MM.1S (cell line): ENCODE measurements around the gene PROC.

Source experiments
- DNase-seq: peaks from one replicate; pipeline ENCODE4 v3.0.0-alpha.2; 2015
- H2AFZ ChIP-seq: fragments of 300-600 bp; sonication (generic); 2 replicates; pipeline ENCODE4 v1.6.0; 2016; ENCODE audit warnings: antibody characterized with exemption, low read length
- H3F3A ChIP-seq: fragments of 300-600 bp; sonication (generic); 2 replicates; pipeline ENCODE4 v1.6.1; 2016; ENCODE audit warnings: mild to moderate bottlenecking, antibody characterized with exemption, low read length, moderate library complexity, mixed read lengths; ENCODE audit not compliant: insufficient read depth
- H3K27ac ChIP-seq: fragments of 300-600 bp; sonication (generic); 2 replicates; pipeline ENCODE4 v1.5.1; 2016; ENCODE audit warnings: mild to moderate bottlenecking, low read length
- H3K27me3 ChIP-seq: fragments of 300-600 bp; sonication (generic); replicated peaks from 2 replicates; pipeline ENCODE4 v1.6.0; 2016; ENCODE audit warnings: low read length; ENCODE audit not compliant: insufficient read depth
- H3K36me3 ChIP-seq: fragments of 300-600 bp; sonication (generic); replicated peaks from 2 replicates; pipeline ENCODE4 v1.6.1; 2016; ENCODE audit warnings: mild to moderate bottlenecking, low read length, mixed read lengths; ENCODE audit not compliant: insufficient read depth
- H3K4me1 ChIP-seq: fragments of 300-600 bp; sonication (generic); 2 replicates; pipeline ENCODE4 v1.6.1; 2016; ENCODE audit warnings: low read length, mixed read lengths
- H3K4me2 ChIP-seq: fragments of 300-600 bp; sonication (generic); 2 replicates; pipeline ENCODE4 v1.6.0; 2016; ENCODE audit warnings: low read depth, low read length
- H3K4me3 ChIP-seq: fragments of 300-600 bp; sonication (generic); 2 replicates; pipeline ENCODE4 v1.5.1; 2016; ENCODE audit warnings: low read length, mixed read lengths
- H3K79me2 ChIP-seq: fragments of 300-600 bp; sonication (generic); 2 replicates; pipeline ENCODE4 v1.6.1; 2016; ENCODE audit warnings: mixed run types, low read length, mixed read lengths
- H3K9ac ChIP-seq: fragments of 300-600 bp; sonication (generic); 2 replicates; pipeline ENCODE4 v1.6.1; 2016; ENCODE audit warnings: low read length, mixed read lengths
- H3K9me2 ChIP-seq: fragments of 300-600 bp; sonication (generic); replicated peaks from 2 replicates; pipeline ENCODE4 v1.6.1; 2016; ENCODE audit warnings: mild to moderate bottlenecking, low read length, mixed read lengths; ENCODE audit not compliant: insufficient read depth
- H3K9me3 ChIP-seq: fragments of 300-600 bp; sonication (generic); replicated peaks from 2 replicates; pipeline ENCODE4 v1.6.1; 2016; ENCODE audit warnings: mild to moderate bottlenecking, low read length, mixed read lengths; ENCODE audit not compliant: insufficient read depth
- H4K20me1 ChIP-seq: fragments of 300-600 bp; sonication (generic); 2 replicates; pipeline ENCODE4 v1.6.1; 2016; ENCODE audit warnings: mild to moderate bottlenecking, low read length, moderate library complexity, mixed read lengths; ENCODE audit not compliant: insufficient read depth
- EZH2 ChIP-seq: fragments of 300-600 bp; sonication (generic); optimal IDR thresholded peaks from 2 replicates; pipeline ENCODE3; 2017; ENCODE audit warnings: low read depth, mild to moderate bottlenecking, antibody characterized with exemption, low read length, mixed read lengths
- EZH2phosphoT487 ChIP-seq: fragments of 300-600 bp; sonication (generic); IDR thresholded peaks from 2 replicates; pipeline ENCODE4 v1.6.1; 2018; ENCODE audit warnings: antibody characterized with exemption, low read length
- TF ChIP-seq, protein P1 (sequence below): fragments of 300-600 bp; sonication (generic); IDR thresholded peaks from 2 replicates; pipeline ENCODE4 v1.5.1; 2016; ENCODE audit warnings: antibody characterized with exemption, low read length, mixed read lengths

PROC gene

DNA sequence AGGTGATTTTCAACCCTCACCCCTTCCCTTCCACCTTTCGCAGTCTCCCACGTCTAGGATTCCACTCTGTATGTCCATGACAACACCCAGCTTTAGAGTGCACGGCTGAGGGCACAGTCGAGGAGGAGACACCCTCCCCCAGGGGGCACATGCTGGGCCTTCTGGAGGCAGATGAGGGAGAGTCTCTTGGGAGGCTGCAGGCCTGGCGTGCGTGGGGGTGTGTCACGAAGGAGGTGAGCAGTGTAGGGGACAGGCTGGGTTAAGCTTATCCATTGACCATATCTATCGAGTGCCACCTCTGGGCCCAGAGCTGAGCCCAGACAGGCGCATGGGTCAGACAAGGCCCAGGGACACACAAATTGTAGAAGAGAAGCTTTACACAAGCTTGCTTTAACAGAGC is 18.8 kb downstream of the PROC start:
- H3K27ac ChIP-seq, result no peak overlapping the region
- no peak overlapping the region for H3K4me3 ChIP-seq
- TF ChIP-seq EZH2 (no peak), EZH2phosphoT487 (no peak)
- TF ChIP-seq, protein P1, sequence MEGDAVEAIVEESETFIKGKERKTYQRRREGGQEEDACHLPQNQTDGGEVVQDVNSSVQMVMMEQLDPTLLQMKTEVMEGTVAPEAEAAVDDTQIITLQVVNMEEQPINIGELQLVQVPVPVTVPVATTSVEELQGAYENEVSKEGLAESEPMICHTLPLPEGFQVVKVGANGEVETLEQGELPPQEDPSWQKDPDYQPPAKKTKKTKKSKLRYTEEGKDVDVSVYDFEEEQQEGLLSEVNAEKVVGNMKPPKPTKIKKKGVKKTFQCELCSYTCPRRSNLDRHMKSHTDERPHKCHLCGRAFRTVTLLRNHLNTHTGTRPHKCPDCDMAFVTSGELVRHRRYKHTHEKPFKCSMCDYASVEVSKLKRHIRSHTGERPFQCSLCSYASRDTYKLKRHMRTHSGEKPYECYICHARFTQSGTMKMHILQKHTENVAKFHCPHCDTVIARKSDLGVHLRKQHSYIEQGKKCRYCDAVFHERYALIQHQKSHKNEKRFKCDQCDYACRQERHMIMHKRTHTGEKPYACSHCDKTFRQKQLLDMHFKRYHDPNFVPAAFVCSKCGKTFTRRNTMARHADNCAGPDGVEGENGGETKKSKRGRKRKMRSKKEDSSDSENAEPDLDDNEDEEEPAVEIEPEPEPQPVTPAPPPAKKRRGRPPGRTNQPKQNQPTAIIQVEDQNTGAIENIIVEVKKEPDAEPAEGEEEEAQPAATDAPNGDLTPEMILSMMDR, result no peak
- no peak overlapping the region for H3K4me2 ChIP-seq
- H3K9me2 ChIP-seq, result no peaks in the 10 kb centered on the region
- DNase-seq, result no peak
- H3K27me3 ChIP-seq, result no peaks in the 10 kb centered on the region
- no peaks in the 10 kb centered on the region for H3K9me3 ChIP-seq
- H3K4me1 ChIP-seq, result no peaks in the 10 kb centered on the region
- no peaks in the 10 kb centered on the region for H3F3A ChIP-seq
- no peaks in the 10 kb centered on the region for H3K79me2 ChIP-seq
- H3K36me3 ChIP-seq, result no peaks in the 10 kb centered on the region
- H2AFZ ChIP-seq, result no peak overlapping the region
- no peaks in the 10 kb centered on the region for H4K20me1 ChIP-seq
- H3K9ac ChIP-seq, result no peak overlapping the region

DNA sequence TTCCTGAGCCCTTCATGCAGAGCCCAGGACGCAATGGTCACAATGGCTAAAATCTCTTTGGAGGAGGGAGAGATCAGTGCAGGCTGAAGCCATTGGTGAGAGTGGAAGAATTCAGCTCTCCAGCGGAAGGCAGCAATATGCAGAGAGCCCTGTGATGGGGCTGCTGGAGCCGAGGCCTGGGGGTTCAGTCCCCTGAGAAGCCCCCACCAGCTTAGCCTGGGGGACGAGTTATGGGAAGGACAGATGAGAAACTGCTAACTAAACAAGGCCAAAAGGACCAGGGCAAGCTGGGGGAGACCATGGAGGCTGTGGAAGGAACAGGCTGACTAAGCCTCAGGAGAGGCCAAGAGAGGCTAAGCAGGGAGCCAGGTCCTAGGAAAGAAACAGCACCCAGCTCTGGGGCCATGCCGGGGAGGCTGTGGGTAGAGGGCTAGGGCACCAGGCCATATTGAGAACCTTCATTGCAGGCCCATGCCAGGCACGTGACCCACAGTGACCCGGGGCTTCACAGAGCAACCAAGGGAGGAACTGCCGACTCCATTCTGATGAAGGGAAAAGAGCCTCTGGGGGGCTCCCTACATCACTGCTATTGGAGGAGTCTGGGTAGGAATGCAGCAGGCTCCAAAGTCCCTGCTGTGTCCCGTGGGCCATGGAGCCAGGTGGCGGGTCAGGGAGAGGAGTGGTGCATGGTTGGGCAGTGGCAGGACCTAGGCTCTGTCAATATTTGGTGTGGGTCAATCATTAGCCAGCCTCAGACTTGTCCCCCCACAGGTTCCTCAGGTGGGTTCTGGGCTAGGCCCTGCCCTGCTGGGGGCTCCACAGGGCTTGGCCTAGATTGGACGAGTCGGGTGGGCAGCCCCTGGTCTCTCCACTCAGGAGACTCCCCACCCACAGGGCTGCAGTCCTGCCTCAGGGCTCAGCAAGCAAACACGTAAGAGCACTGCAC is 19.8 kb downstream of the PROC start:
- Histone ChIP-seq H3F3A (no peaks in the 10 kb centered on the region), H3K9ac (no peak overlapping the region), H3K27me3 (no peaks in the 10 kb centered on the region), H3K4me1 (no peaks in the 10 kb centered on the region), H3K9me3 (no peaks in the 10 kb centered on the region), H4K20me1 (no peaks in the 10 kb centered on the region), H3K36me3 (no peaks in the 10 kb centered on the region), H3K4me2 (no peak overlapping the region), H3K79me2 (no peaks in the 10 kb centered on the region), H3K9me2 (no peaks in the 10 kb centered on the region), H3K4me3 (no peak overlapping the region), H2AFZ (no peak overlapping the region), H3K27ac (no peak overlapping the region)
- TF ChIP-seq, protein P1, result no peak
- no peak for TF ChIP-seq EZH2
- TF ChIP-seq EZH2phosphoT487, result no peak
- no peak for DNase-seq

DNA sequence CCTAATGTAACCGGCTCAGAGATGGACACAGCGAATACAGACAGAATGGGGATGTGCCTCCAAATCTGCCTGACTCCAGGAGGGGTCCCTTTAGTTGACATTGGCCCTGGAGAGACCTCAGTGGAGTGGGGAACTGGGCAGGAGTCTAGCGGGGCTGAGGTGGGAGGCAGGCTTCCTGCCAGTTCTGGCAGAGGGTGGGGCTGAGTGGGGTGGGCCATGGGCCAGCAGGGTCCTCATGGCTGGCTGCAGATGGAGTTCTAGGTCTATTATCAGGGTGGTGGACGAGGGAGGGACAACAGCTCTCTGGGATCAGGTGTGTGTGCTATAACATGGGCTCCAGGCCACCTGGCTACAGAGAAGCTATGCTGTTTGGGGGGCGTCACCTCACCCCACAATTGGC is 21.1 kb downstream of the PROC start:
- Histone ChIP-seq H3K9me3 (no peaks in the 10 kb centered on the region), H3K4me2 (no peak overlapping the region), H3K36me3 (no peaks in the 10 kb centered on the region), H3K27me3 (no peaks in the 10 kb centered on the region), H3K9me2 (no peaks in the 10 kb centered on the region), H3K4me1 (no peaks in the 10 kb centered on the region), H3K4me3 (no peak overlapping the region), H3K79me2 (no peaks in the 10 kb centered on the region), H2AFZ (no peak overlapping the region), H3F3A (no peaks in the 10 kb centered on the region), H3K27ac (no peak overlapping the region), H4K20me1 (no peaks in the 10 kb centered on the region), H3K9ac (no peak overlapping the region)
- TF ChIP-seq, protein P1, result no peak
- TF ChIP-seq EZH2phosphoT487 (no peak), EZH2 (no peak)
- DNase-seq, result no peak
